NCI-H2171 treated with DMSO at 0.1 percent for 48 hours (cell line): ENCODE data around the gene ZNRF1.
A peak's percentile ranks its signal among the peaks of the same experiment; 100 is the strongest.

Source experiments
- DNase-seq: peaks from one replicate; lab custom pipeline; 2025; lab: John Stamatoyannopoulos, UW

Gene ZNRF1

GRCh38 chr16:75062135-75062975 is 63.5 kb downstream of the ZNRF1 start:
- DNase-seq: no peak

- DNase-seq: no peak
These were observed 64.1 kb downstream of the ZNRF1 start for GRCh38 chr16:75062976-75063346.

- no peak for DNase-seq
These were observed 64.8 kb downstream of the ZNRF1 start for GRCh38 chr16:75063549-75064088.

- DNase-seq: peak; percentile 29
These were observed 65.8 kb downstream of the ZNRF1 start for GRCh38 chr16:75064403-75065148.

- no peak for DNase-seq
These were observed 66.3 kb downstream of the ZNRF1 start for GRCh38 chr16:75065149-75065505.

- no peak for DNase-seq
These were observed 66.8 kb downstream of the ZNRF1 start for GRCh38 chr16:75065521-75066149.

GRCh38 chr16:75066861-75067447 is 68.1 kb downstream of the ZNRF1 start:
- no peak for DNase-seq

GRCh38 chr16:75068085-75069031 is 69.5 kb downstream of the ZNRF1 start:
- DNase-seq: no peak

- DNase-seq: no peak
These were observed 71.4 kb downstream of the ZNRF1 start for GRCh38 chr16:75070012-75070841.

GRCh38 chr16:75071621-75072020 is 72.8 kb downstream of the ZNRF1 start:
- DNase-seq: no peak

GRCh38 chr16:75072239-75072947 is 73.6 kb downstream of the ZNRF1 start:
- no peak for DNase-seq

GRCh38 chr16:75073545-75074303 is 74.9 kb downstream of the ZNRF1 start:
- no peak for DNase-seq

- DNase-seq: no peak
These were observed 75.5 kb downstream of the ZNRF1 start for GRCh38 chr16:75074304-75074793.

- no peak for DNase-seq
These were observed 76.3 kb downstream of the ZNRF1 start for GRCh38 chr16:75074920-75075687.

- no peak for DNase-seq
These were observed 77.0 kb downstream of the ZNRF1 start for GRCh38 chr16:75075688-75076268.

- no peak for DNase-seq
These were observed 80.1 kb downstream of the ZNRF1 start for GRCh38 chr16:75078886-75079285.

- no peak for DNase-seq
These were observed 80.6 kb downstream of the ZNRF1 start for GRCh38 chr16:75079346-75079926.
